ENCODE data around the gene GNB5.

GNB5 gene

DNA sequence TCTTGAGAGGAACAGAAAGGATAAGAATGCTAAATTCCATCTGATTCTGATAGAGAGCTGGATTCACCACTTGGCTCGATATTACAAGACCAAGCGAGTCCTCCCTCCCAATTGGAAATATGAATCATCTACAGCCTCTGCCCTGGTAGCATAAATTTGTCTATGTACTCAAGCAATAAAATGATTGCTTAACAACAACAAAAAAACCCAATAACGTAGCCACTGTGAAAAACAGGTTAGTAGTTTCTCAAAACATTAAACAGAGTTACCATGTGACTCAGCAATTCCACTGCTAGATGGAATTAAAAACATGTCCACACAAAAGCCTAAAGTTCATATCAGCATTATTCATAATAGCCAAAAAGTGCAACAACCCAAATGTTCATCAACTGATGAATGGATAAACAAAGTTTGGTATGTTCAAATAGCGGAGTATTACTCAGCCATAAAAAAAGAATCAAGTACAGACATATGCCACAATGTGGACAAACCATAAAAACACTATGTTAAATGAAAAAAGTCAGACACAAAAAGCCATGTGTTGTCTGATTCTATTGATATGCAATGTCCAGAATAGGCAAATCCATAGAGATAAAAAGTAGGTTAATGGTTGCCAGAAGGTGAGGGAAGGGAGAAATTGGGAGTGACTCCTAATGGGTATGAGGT lies 95.5 kb downstream of the GNB5 start:
- Histone ChIP-seq H3K4me1 (no peaks in the 10 kb centered on the region), H3K27me3 (no peaks in the 10 kb centered on the region), H3K9me3 (no peaks in the 10 kb centered on the region), H3K36me3 (no peaks in the 10 kb centered on the region), H3K4me3 (ENCODE audit: low read depth, low read length) (no peak overlapping the region)
- no peak for DNase-seq
- TF ChIP-seq, protein P1, sequence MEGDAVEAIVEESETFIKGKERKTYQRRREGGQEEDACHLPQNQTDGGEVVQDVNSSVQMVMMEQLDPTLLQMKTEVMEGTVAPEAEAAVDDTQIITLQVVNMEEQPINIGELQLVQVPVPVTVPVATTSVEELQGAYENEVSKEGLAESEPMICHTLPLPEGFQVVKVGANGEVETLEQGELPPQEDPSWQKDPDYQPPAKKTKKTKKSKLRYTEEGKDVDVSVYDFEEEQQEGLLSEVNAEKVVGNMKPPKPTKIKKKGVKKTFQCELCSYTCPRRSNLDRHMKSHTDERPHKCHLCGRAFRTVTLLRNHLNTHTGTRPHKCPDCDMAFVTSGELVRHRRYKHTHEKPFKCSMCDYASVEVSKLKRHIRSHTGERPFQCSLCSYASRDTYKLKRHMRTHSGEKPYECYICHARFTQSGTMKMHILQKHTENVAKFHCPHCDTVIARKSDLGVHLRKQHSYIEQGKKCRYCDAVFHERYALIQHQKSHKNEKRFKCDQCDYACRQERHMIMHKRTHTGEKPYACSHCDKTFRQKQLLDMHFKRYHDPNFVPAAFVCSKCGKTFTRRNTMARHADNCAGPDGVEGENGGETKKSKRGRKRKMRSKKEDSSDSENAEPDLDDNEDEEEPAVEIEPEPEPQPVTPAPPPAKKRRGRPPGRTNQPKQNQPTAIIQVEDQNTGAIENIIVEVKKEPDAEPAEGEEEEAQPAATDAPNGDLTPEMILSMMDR (IDR thresholded peaks at IDR 0.05; ENCODE audit: low read depth, low read length), result no peak

DNA sequence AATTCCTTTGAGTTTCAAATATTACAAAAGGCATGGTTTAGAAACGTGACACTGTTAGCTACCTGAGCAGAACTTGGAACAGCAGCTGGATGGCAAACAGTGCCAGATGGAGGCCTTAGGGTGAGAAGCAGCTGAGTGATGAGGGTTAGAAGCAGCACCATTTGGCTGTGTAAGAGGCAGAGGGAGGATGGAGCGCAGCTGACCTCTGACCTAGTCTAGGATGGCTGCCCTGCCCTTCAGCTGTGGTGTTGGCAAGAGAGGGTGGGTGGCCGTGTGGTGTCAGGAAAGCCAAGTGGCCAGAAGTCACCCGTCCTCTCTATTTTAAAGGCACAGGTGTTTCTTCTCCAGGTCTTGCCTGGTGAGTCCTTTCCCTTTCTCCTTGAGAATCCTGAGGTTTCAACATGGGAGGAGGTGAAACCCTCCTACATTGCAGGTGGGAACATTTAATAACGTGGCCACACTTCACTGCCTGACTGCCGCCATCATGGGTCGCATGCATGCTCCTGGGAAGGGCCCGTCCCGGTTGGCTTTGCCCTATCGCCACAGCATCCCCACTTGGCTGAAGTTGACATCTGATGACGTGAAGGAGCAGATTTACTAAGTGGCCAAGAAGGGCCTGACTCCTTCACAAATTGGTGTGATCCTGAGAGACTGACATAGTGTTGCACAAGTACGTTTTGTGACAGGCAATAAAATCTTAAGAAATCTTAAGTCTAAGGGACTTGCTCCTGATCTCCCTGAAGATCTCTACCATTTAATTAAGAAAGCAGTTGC lies 96.2 kb downstream of the GNB5 start:
- H3K36me3 ChIP-seq, result no peaks in the 10 kb centered on the region
- no peaks in the 10 kb centered on the region for H3K4me1 ChIP-seq
- TF ChIP-seq, protein P1 (IDR thresholded peaks at IDR 0.05; ENCODE audit: low read depth, low read length), result no peak
- H3K27me3 ChIP-seq, result no peaks in the 10 kb centered on the region
- H3K4me3 ChIP-seq (ENCODE audit: low read depth, low read length), result no peak overlapping the region
- H3K9me3 ChIP-seq, result no peaks in the 10 kb centered on the region
- DNase-seq, result no peak

DNA sequence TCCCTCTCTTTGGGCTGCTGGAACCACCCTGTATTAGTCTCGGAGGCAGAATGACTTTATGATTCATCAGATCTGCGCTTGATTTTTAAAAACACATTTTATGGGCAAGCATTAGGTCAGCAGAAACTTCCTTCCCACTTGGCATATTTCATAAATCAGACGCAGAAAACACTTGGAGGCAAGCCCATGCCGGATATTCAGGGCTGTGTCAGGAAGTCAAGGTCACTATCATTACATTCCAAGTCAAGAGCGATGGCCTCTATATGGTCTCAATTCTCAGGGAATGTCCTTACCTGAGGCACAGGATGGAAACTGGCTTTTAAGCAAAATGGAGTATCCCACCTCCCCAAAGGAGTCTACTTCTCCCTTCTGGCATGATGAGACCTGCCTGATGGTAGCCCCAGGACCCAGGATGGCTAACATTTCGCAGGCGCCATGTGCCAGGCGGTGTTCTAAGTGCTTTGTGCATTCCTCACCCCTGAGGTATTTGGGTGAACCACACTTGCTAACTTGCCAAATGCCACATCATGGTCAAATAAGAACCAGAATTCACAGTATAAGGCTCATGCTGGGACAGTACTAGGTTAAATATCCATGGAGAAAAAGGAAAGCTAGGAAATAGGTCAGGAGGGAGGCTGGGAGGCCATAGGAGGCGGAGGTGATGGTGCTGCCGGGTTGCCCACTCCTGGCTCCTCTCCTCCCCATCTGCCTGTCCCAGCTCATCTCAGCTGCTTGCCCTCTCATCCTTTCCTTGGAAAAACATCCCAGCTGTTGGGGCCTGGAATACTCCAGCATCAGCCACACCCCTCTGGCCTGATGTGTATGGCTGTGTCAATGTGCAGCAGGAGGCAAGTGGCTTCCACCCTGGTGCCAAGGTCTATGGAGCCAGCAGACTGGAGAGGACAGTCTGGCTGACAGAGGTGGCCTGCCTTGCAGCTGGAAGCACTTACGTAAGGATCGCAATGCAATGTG lies 97.4 kb downstream of the GNB5 start:
- H3K4me1 ChIP-seq, result no peaks in the 10 kb centered on the region
- no peaks in the 10 kb centered on the region for H3K27me3 ChIP-seq
- TF ChIP-seq, protein P1 (IDR thresholded peaks at IDR 0.05; ENCODE audit: low read depth, low read length), result no peak
- DNase-seq, result no peak
- no peaks in the 10 kb centered on the region for H3K9me3 ChIP-seq
- no peak overlapping the region for H3K4me3 ChIP-seq (ENCODE audit: low read depth, low read length)
- H3K36me3 ChIP-seq, result no peaks in the 10 kb centered on the region

DNA sequence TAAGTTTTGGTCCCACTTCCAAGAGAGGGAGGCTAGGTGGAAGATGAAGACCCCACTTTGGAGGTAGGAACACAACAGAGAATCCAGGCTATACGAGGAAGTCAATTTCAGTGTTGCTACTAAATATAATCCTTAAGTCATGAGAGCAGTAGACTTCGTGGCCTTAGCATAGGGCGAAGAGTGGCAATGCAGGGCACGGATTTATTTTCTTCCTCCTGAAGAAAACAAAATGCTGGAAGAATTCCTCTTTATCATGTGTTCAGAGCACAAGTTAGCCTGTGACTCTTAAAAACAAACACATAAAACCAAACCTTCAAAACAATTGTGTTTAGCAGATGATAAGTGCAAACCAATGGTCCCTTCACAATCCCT lies 98.0 kb downstream of the GNB5 start:
- Histone ChIP-seq H3K4me3 (ENCODE audit: low read depth, low read length) (no peak overlapping the region), H3K36me3 (no peaks in the 10 kb centered on the region), H3K9me3 (no peaks in the 10 kb centered on the region), H3K4me1 (no peaks in the 10 kb centered on the region), H3K27me3 (no peaks in the 10 kb centered on the region)
- TF ChIP-seq, protein P1 (IDR thresholded peaks at IDR 0.05; ENCODE audit: low read depth, low read length), result no peak
- DNase-seq, result no peak

DNA sequence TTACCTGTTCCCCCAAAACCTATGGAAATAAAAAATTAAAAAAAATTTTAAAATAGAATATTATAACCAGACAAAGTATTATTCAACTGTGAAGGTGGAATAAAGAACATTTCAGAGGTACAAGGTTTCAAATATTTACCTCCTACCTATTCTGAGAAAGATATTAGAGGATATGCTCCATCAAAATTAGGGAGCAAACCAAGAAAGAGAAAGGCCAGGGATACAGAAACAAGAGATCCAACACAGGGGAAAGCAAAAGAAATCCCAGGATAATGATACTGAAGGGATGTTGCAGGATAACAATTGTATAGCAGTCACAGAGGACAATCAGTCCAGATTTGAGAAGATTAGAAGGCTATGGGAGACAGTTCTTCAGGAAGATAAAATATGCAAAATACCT lies 101.0 kb downstream of the GNB5 start:
- Histone ChIP-seq H3K27me3 (no peaks in the 10 kb centered on the region), H3K36me3 (no peaks in the 10 kb centered on the region), H3K4me3 (ENCODE audit: low read depth, low read length) (no peak overlapping the region), H3K9me3 (no peaks in the 10 kb centered on the region; the same call in 1 of the 2 replicates), H3K4me1 (no peaks in the 10 kb centered on the region)
- TF ChIP-seq, protein P1 (IDR thresholded peaks at IDR 0.05; ENCODE audit: low read depth, low read length), result no peak
- no peak for DNase-seq
